ENCODE results near the gene SPANXD.
"Not testable (repeated sequence)": the region's sequence is repeated elsewhere in the genome, so short reads cannot be mapped to it uniquely, and the experiment has no call there.

The SPANXD gene, protein sequence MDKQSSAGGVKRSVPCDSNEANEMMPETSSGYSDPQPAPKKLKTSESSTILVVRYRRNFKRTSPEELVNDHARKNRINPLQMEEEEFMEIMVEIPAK

GRCh38 chrX:141698639-141699038 lies at the start of gene SPANXD:
Gene SPANXD (minus strand): TSS chrX:141698739. CDS start chrX:141698405, 334 bp downstream.
- H3K4me1 Mint-ChIP-seq, CTCF ChIA-PET, DNase-seq, H3K4me3 Mint-ChIP-seq, H3K36me3 Mint-ChIP-seq, H3K9me3 Mint-ChIP-seq, H3K27me3 Mint-ChIP-seq, H3K27ac Mint-ChIP-seq: not testable (repeated sequence)

GRCh38 chrX:141742666-141743065 lies 44.1 kb upstream of the SPANXD start:
- H3K9me3 Mint-ChIP-seq: no peaks in the 10 kb centered on the region
- no peak overlapping the region for H3K4me3 Mint-ChIP-seq
- no peak for DNase-seq
- H3K4me1 Mint-ChIP-seq: no peaks in the 10 kb centered on the region
- no peaks in the 10 kb centered on the region for H3K36me3 Mint-ChIP-seq
- H3K27ac Mint-ChIP-seq: no peak overlapping the region
- CTCF ChIA-PET: no interaction called here
- H3K27me3 Mint-ChIP-seq: no peaks in the 10 kb centered on the region

- Mint-ChIP-seq H3K9me3 (peaks cover 2% of the 10 kb centered on the region), H3K27me3 (no peaks in the 10 kb centered on the region), H3K4me3 (no peak overlapping the region), H3K36me3 (no peaks in the 10 kb centered on the region), H3K27ac (no peak overlapping the region), H3K4me1 (no peaks in the 10 kb centered on the region)
- CTCF ChIA-PET: no interaction called here
- no peak for DNase-seq
These were observed 38.1 kb upstream of the SPANXD start for GRCh38 chrX:141736656-141737055.

DNA sequence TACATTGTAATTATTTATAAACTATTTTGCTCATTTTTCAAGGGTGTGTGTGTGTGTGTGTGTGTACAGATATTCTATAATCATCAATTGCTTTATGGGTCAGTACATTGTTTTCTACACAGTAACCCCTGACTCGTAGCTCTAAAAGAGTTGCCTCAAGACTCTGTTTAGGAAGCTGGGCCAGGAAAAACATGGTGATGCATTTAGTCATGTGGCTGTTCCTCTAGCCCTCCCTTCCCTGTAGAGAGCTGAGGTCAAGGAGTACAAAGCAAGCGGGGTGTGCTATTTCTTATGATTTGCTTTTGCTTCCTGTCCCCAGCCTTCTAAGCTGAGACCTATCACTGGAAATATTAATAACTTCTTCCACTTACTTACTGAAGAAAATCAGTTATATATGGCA lies 34.8 kb upstream of the SPANXD start:
- Mint-ChIP-seq H3K36me3 (no peaks in the 10 kb centered on the region), H3K27ac (no peak overlapping the region), H3K4me1 (no peaks in the 10 kb centered on the region), H3K27me3 (no peaks in the 10 kb centered on the region), H3K9me3 (peaks cover 2% of the 10 kb centered on the region), H3K4me3 (no peak overlapping the region)
- CTCF ChIA-PET: no interaction called here
- DNase-seq: no peak

- peaks cover 2% of the 10 kb centered on the region for H3K9me3 Mint-ChIP-seq
- no peak for DNase-seq
- H3K4me3 Mint-ChIP-seq: no peak overlapping the region
- CTCF ChIA-PET: no interaction called here
- H3K36me3 Mint-ChIP-seq: no peaks in the 10 kb centered on the region
- H3K4me1 Mint-ChIP-seq: no peaks in the 10 kb centered on the region
- no peaks in the 10 kb centered on the region for H3K27me3 Mint-ChIP-seq
- no peak overlapping the region for H3K27ac Mint-ChIP-seq
These were observed 33.5 kb upstream of the SPANXD start for GRCh38 chrX:141732031-141732430.

DNA sequence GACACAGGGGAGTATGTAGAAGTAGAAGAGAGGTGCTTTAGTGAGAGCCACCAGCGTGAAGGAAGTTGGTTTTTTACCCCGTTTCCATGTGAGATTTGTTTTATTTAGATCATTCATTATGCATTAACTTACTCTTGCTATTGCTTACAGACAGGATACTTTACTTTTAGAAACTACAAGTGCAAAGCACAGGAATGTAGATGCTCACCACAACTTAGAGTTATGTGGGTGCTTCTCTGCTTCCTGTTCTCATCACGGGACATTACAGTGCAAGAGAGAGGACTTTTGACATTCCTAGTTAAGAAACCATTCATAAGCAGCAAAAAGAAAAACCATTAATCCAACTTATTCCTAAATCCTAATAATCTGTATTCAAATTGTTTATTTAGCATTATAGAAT lies 25.6 kb upstream of the SPANXD start:
- H3K4me3 Mint-ChIP-seq: no peak overlapping the region
- no peak for DNase-seq
- H3K36me3 Mint-ChIP-seq: no peaks in the 10 kb centered on the region
- peaks cover 2% of the 10 kb centered on the region for H3K9me3 Mint-ChIP-seq
- H3K27me3 Mint-ChIP-seq: no peaks in the 10 kb centered on the region
- H3K27ac Mint-ChIP-seq: no peak overlapping the region
- H3K4me1 Mint-ChIP-seq: no peaks in the 10 kb centered on the region
- CTCF ChIA-PET: no interaction called here

GRCh38 chrX:141714680-141715079 lies 16.1 kb upstream of the SPANXD start:
- CTCF ChIA-PET: no interaction called here
- no peak for DNase-seq
- Mint-ChIP-seq H3K27me3 (no peaks in the 10 kb centered on the region), H3K27ac (no peak overlapping the region), H3K4me1 (no peaks in the 10 kb centered on the region), H3K9me3 (peaks cover 2% of the 10 kb centered on the region), H3K36me3 (no peaks in the 10 kb centered on the region), H3K4me3 (no peak overlapping the region)

- Mint-ChIP-seq H3K27ac (no peak overlapping the region), H3K4me3 (no peak overlapping the region), H3K27me3 (no peaks in the 10 kb centered on the region), H3K4me1 (no peaks in the 10 kb centered on the region), H3K36me3 (no peaks in the 10 kb centered on the region), H3K9me3 (no peaks in the 10 kb centered on the region)
- CTCF ChIA-PET: no interaction called here
- no peak for DNase-seq
These were observed 2.5 kb upstream of the SPANXD start for GRCh38 chrX:141701072-141701471.

DNA sequence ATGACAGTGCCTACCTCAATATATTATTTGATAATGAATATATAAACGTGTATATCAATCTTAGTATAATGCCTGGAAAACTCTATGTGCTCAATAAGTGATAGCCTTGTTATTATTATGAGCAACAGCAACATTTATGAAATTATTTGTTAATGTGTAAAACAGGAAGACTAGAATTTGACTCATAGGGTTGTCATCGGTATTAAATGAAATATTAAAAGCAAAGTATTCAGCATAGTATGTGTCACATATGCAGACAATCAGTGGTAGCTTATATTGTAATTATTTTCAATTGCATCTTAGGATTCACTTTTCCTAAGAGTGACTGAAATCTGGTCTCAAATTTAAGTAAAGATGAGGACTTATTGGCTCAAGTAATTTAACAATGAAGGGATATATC lies 24.6 kb downstream of the SPANXD start:
- no peak overlapping the region for H3K27ac Mint-ChIP-seq
- H3K27me3 Mint-ChIP-seq: no peaks in the 10 kb centered on the region
- no peaks in the 10 kb centered on the region for H3K4me1 Mint-ChIP-seq
- no peak overlapping the region for H3K4me3 Mint-ChIP-seq
- H3K9me3 Mint-ChIP-seq: peaks cover 1% of the 10 kb centered on the region
- no peak for DNase-seq
- no peaks in the 10 kb centered on the region for H3K36me3 Mint-ChIP-seq
- CTCF ChIA-PET: no interaction called here

DNA sequence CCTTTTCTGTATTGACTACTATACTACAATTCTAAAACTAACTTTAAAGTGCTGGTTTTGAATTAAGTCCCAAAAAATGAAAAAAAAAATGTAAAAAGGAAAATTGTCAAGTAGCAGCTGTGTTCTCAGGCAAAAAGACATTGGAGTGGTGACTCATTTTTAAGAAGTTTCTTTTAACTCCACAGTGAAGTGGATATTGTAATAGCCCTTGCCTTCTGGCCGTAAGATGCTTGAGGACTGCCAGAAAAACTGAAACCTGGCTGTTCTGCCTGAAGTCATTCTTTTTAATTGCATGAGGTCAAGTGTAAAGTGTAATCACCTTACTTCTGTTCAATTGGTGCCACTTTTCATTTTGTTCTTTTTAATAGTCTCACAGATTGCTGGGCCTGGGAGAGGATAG lies 28.9 kb downstream of the SPANXD start:
- peaks cover 2% of the 10 kb centered on the region for H3K9me3 Mint-ChIP-seq
- CTCF ChIA-PET: no interaction called here
- no peaks in the 10 kb centered on the region for H3K27me3 Mint-ChIP-seq
- no peaks in the 10 kb centered on the region for H3K36me3 Mint-ChIP-seq
- H3K4me1 Mint-ChIP-seq: no peaks in the 10 kb centered on the region
- no peak overlapping the region for H3K27ac Mint-ChIP-seq
- H3K4me3 Mint-ChIP-seq: no peak overlapping the region
- no peak for DNase-seq

DNA sequence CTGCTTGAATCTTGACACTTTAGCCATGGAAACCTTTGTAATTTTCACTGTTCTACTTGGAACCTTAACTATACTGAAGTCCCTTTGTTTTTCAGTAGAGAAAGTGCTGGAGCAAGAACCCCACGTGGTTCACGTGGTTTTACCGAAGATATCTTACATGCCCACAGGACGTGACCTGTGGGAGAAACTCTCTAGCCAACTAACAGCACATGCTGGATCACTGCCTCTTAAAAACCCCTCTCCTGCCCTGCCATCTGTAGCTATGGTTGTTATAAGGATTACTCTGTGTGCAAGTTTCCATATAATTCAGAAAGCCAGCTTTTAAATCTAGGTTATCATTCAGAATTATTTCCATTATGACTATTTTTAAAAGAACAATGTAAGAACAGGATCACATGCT lies 30.2 kb downstream of the SPANXD start:
- no peaks in the 10 kb centered on the region for H3K27me3 Mint-ChIP-seq
- H3K27ac Mint-ChIP-seq: no peak overlapping the region
- H3K9me3 Mint-ChIP-seq: peaks cover 2% of the 10 kb centered on the region
- no peaks in the 10 kb centered on the region for H3K4me1 Mint-ChIP-seq
- no peak overlapping the region for H3K4me3 Mint-ChIP-seq
- CTCF ChIA-PET: no interaction called here
- no peaks in the 10 kb centered on the region for H3K36me3 Mint-ChIP-seq
- no peak for DNase-seq

DNA sequence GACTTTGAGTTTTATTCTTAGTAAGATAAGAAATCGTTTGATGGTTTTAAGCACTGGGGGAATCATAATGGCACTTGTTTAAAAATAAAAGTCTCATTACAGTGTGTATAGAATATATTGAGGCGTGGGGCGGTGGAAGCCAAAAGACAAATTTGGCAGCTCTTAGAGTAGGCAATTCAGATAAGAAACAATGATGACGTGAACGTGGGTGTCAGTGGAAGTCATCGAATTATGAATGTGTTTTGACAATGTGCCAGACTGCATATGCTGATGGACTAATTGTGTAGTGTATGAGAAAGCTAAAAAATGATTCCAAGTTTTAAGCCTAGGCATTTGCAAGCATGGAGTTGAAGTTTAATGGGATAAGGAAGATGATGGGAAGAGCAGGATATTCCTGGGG lies 35.8 kb downstream of the SPANXD start:
- no peaks in the 10 kb centered on the region for H3K27me3 Mint-ChIP-seq
- no peak overlapping the region for H3K4me3 Mint-ChIP-seq
- CTCF ChIA-PET: no interaction called here
- H3K27ac Mint-ChIP-seq: no peak overlapping the region
- H3K4me1 Mint-ChIP-seq: no peaks in the 10 kb centered on the region
- DNase-seq: no peak
- no peaks in the 10 kb centered on the region for H3K36me3 Mint-ChIP-seq
- H3K9me3 Mint-ChIP-seq: no peaks in the 10 kb centered on the region

GRCh38 chrX:141652286-141652685 lies 46.3 kb downstream of the SPANXD start:
- Mint-ChIP-seq H3K27me3 (no peaks in the 10 kb centered on the region), H3K4me1 (no peaks in the 10 kb centered on the region), H3K4me3 (no peak overlapping the region), H3K27ac (no peak overlapping the region), H3K9me3 (no peaks in the 10 kb centered on the region), H3K36me3 (no peaks in the 10 kb centered on the region)
- DNase-seq: no peak
- CTCF ChIA-PET: no interaction called here

Measured in activated naive CD4-positive, alpha-beta T cell treated with anti-CD3 and anti-CD28 coated beads, Interleukin-2, amount 10 ng/mL, durations not matched to agents 7 days and 5 days (primary cell).